H9 (cell line): ENCODE results near the gene CD27. TPM values are rescaled to one million over a fixed set of nuclear protein-coding genes. Genes with fewer than 3 reads are reported as not detected.

ENCODE experiments used
- DNase-seq: peaks from one replicate; pipeline ENCODE4 v3.0.0-alpha.2; 2017
- H2AFZ ChIP-seq: one replicate; pipeline ENCODE4 v1.6.1; 2013; ENCODE audit warnings: mild to moderate bottlenecking, low read length, control low read depth, moderate library complexity
- H2AK5ac ChIP-seq: 2 replicates; pipeline ENCODE4 v1.6.1; 2013; ENCODE audit warnings: low read length, control low read depth, mixed read lengths; ENCODE audit not compliant: insufficient read length
- H2BK120ac ChIP-seq: one replicate; pipeline ENCODE4 v1.6.1; 2013; ENCODE audit warnings: low read depth, mild to moderate bottlenecking, low read length, control low read depth, inconsistent platforms; ENCODE audit not compliant: poor library complexity, severe bottlenecking
- H2BK12ac ChIP-seq: 2 replicates; pipeline ENCODE4 v1.6.1; 2013; ENCODE audit warnings: low read length, control low read depth, mixed read lengths, low read depth; ENCODE audit not compliant: insufficient read length
- H2BK15ac ChIP-seq: 2 replicates; pipeline ENCODE4 v1.6.1; 2013; ENCODE audit warnings: low read depth, low read length, control low read depth
- H2BK20ac ChIP-seq: one replicate; pipeline ENCODE4 v1.6.1; 2013; ENCODE audit warnings: low read depth, mild to moderate bottlenecking, low read length, control low read depth, inconsistent platforms; ENCODE audit not compliant: poor library complexity, severe bottlenecking
- H2BK5ac ChIP-seq: 2 replicates; pipeline ENCODE4 v1.6.1; 2013; ENCODE audit warnings: low read length, control low read depth, mixed read lengths; ENCODE audit not compliant: insufficient read length
- H3K14ac ChIP-seq: 2 replicates; pipeline ENCODE4 v1.6.1; 2013; ENCODE audit warnings: low read length, control low read depth; ENCODE audit not compliant: insufficient read depth
- H3K18ac ChIP-seq: 2 replicates; pipeline ENCODE4 v1.6.1; 2013; ENCODE audit warnings: low read depth, mild to moderate bottlenecking, mixed read lengths, low read length, control low read depth; ENCODE audit not compliant: insufficient read length
- H3K23ac ChIP-seq: 2 replicates; pipeline ENCODE4 v1.6.1; 2013; ENCODE audit warnings: low read length, control low read depth, mixed read lengths, low read depth; ENCODE audit not compliant: insufficient read length
- H3K23me2 ChIP-seq: 2 replicates; pipeline ENCODE4 v1.6.1; 2013; ENCODE audit warnings: low read depth, mild to moderate bottlenecking, mixed read lengths, low read length, control low read depth; ENCODE audit not compliant: insufficient read length, poor library complexity, severe bottlenecking
- H3K27ac ChIP-seq: 2 replicates; pipeline ENCODE4 v1.5.1; 2013; ENCODE audit warnings: low read length, control low read depth, mixed read lengths, low read depth; ENCODE audit not compliant: insufficient read length
- H3K27me3 ChIP-seq: 2 replicates; pipeline ENCODE4 v1.6.1; 2013; ENCODE audit warnings: low read length, control low read depth, inconsistent platforms; ENCODE audit not compliant: insufficient read depth
- H3K4ac ChIP-seq: 2 replicates; pipeline ENCODE4 v1.6.1; 2013; ENCODE audit warnings: low read depth, mild to moderate bottlenecking, control low read depth, inconsistent platforms, low read length, moderate library complexity
- H3K4me1 ChIP-seq: 2 replicates; pipeline ENCODE4 v1.6.1; 2013; ENCODE audit warnings: low read length, control low read depth, inconsistent platforms; ENCODE audit not compliant: insufficient read depth
- H3K4me2 ChIP-seq: 2 replicates; pipeline ENCODE4 v1.6.1; 2013; ENCODE audit warnings: low read length, control low read depth, mixed read lengths; ENCODE audit not compliant: insufficient read length, insufficient read depth
- H3K56ac ChIP-seq: 2 replicates; pipeline ENCODE4 v1.6.1; 2013; ENCODE audit warnings: low read depth, mild to moderate bottlenecking, mixed read lengths, low read length, control low read depth; ENCODE audit not compliant: insufficient read length
- H3K79me1 ChIP-seq: 2 replicates; pipeline ENCODE4 v1.6.1; 2013; ENCODE audit warnings: low read depth, mild to moderate bottlenecking, moderate library complexity, low read length, control low read depth, inconsistent platforms; ENCODE audit not compliant: insufficient read depth, poor library complexity, severe bottlenecking
- H3K79me2 ChIP-seq: 2 replicates; pipeline ENCODE4 v1.6.1; 2013; ENCODE audit warnings: low read length, control low read depth, inconsistent platforms; ENCODE audit not compliant: insufficient read depth
- H3K9ac ChIP-seq: 2 replicates; pipeline ENCODE4 v1.6.1; 2013; ENCODE audit warnings: low read length, control low read depth, mixed read lengths; ENCODE audit not compliant: insufficient read length; ENCODE audit errors: extremely low read depth
- H3K9me3 ChIP-seq: one replicate; pipeline ENCODE4 v1.6.1; 2013; ENCODE audit warnings: low read depth, low read length, inconsistent platforms; ENCODE audit not compliant: control insufficient read depth
- H3T11ph ChIP-seq: one replicate; pipeline ENCODE4 v1.6.1; 2013; ENCODE audit warnings: mild to moderate bottlenecking, low read length, control low read depth, inconsistent platforms
- H4K20me1 ChIP-seq: one replicate; pipeline ENCODE4 v1.6.1; 2013; ENCODE audit not compliant: control insufficient read depth, insufficient read length, insufficient read depth
- H4K5ac ChIP-seq: 2 replicates; pipeline ENCODE4 v1.6.1; 2013; ENCODE audit warnings: low read depth, mild to moderate bottlenecking, mixed read lengths, low read length, control low read depth; ENCODE audit not compliant: insufficient read length
- H4K8ac ChIP-seq: replicated peaks from 2 replicates; pipeline ENCODE4 v1.6.1; 2013; ENCODE audit warnings: low read length, control low read depth, mixed read lengths, low read depth; ENCODE audit not compliant: insufficient read length
- H4K91ac ChIP-seq: 2 replicates; pipeline ENCODE4 v1.6.1; 2013; ENCODE audit warnings: low read depth, mild to moderate bottlenecking, moderate library complexity, mixed read lengths, low read length, control low read depth; ENCODE audit not compliant: insufficient read length
- H3K27ac Mint-ChIP-seq, 3 experiments: 2 replicates in 2 of 3; 3 replicates in 1 of 3; pipeline ENCODE4 v1.8.0; 2020 to 2021; ENCODE audit warnings: mixed read lengths in 3 of 3, mild to moderate bottlenecking in 1 of 3, moderate library complexity in 1 of 3
- H3K27me3 Mint-ChIP-seq: 2 replicates; pipeline ENCODE4 v1.8.0; 2021; ENCODE audit warnings: low read depth, mild to moderate bottlenecking, moderate library complexity, mixed read lengths
- H3K36me3 Mint-ChIP-seq, 3 experiments: 2 replicates in 2 of 3; 3 replicates in 1 of 3; pipeline ENCODE4 v1.8.0; 2020 to 2021; ENCODE audit warnings: low read depth in 3 of 3, mixed read lengths in 3 of 3; ENCODE audit not compliant: insufficient read depth in 1 of 3
- H3K4me1 Mint-ChIP-seq, 2 experiments: 2 replicates each; pipeline ENCODE4 v1.8.0; 2020; ENCODE audit warnings: mixed read lengths in 2 of 2
- H3K4me3 Mint-ChIP-seq, 2 experiments: 2 replicates in 1 of 2; 3 replicates in 1 of 2; pipeline ENCODE4 v1.8.0; 2020 to 2021; ENCODE audit warnings: mild to moderate bottlenecking in 2 of 2, mixed read lengths in 2 of 2, moderate library complexity in 1 of 2
- H3K9me3 Mint-ChIP-seq, 2 experiments: 2 replicates in 1 of 2; 3 replicates in 1 of 2; pipeline ENCODE4 v1.8.0; 2020; ENCODE audit warnings: mild to moderate bottlenecking in 2 of 2, mixed read lengths in 2 of 2, moderate library complexity in 1 of 2
- CTCF ChIP-seq: fragments of 200-600 bp; sonication (generic); conservative IDR thresholded peaks from 3 replicates; pipeline ENCODE4 v1.8.0; 2021; ENCODE audit warnings: antibody characterized with exemption, mild to moderate bottlenecking
- WGBS: extraction: QIAGEN DNeasy Blood & Tissue Kit; methylation state at CpG from one replicate; pipeline ENCODE4 v1.1.7; 2013; ENCODE audit warnings: missing lambda C conversion rate, low lambda C conversion rate, mixed read lengths; ENCODE audit not compliant: insufficient read length; ENCODE audit errors: extremely low coverage; 5-methylcytosine and 5-hydroxymethylcytosine counted together
- total RNA-seq: library from RNA; stranded (reverse); gene quantifications from 2 replicates; pipeline ENCODE4 v1.2.1, GENCODE V29; 2021

The CD27 gene
- total RNA-seq, 1 experiment from 2014 or later, result 0.37 TPM

GRCh38 chr12:6463858-6464257, 19.1 kb downstream of the CD27 start:
- no peaks in the 10 kb centered on the region; the same call in 1 of the 2 replicates for H3K79me2 ChIP-seq
- no peak overlapping the region for H3K4me2 ChIP-seq
- no peak overlapping the region for H2BK20ac ChIP-seq
- Mint-ChIP-seq H3K4me3 (no peak overlapping the region), H3K9me3 (no peaks in the 10 kb centered on the region), H3K27me3 (no peaks in the 10 kb centered on the region), H3K36me3 (peaks cover 33 to 82% (median 62%) of the 10 kb centered on the region in 3 experiments), H3K27ac (0 out of 7 replicates have a peak overlapping the region, but pooled peaks of 1 of the 3 experiments have one; percentile 37), H3K4me1 (peaks cover 2 to 14% of the 10 kb centered on the region in 2 experiments)
- no peak overlapping the region for H2BK12ac ChIP-seq
- H3K4me1 ChIP-seq, result no peaks in the 10 kb centered on the region
- H3K9ac ChIP-seq, result no peak overlapping the region
- H3K27ac ChIP-seq, result no peak overlapping the region
- H3K14ac ChIP-seq, result no peak overlapping the region
- H4K5ac ChIP-seq, result no peak overlapping the region
- no peaks in the 10 kb centered on the region for H3K9me3 ChIP-seq
- H3K79me1 ChIP-seq, result no peaks in the 10 kb centered on the region
- H2BK120ac ChIP-seq, result no peak overlapping the region
- H3K18ac ChIP-seq, result no peak overlapping the region
- DNase-seq, result no peak
- no peak overlapping the region for H2AK5ac ChIP-seq
- no peaks in the 10 kb centered on the region for H4K20me1 ChIP-seq
- no peak overlapping the region for H2AFZ ChIP-seq
- H3K4ac ChIP-seq, result no peak overlapping the region
- no peak overlapping the region for H2BK5ac ChIP-seq
- no peak overlapping the region for H3K23ac ChIP-seq
- no peaks in the 10 kb centered on the region for H3K27me3 ChIP-seq
- H2BK15ac ChIP-seq, result no peak overlapping the region
- H3K23me2 ChIP-seq, result no peaks in the 10 kb centered on the region
- WGBS, result no CpG with 5 or more reads among the region's 6 CpGs
- no peak overlapping the region for H4K8ac ChIP-seq
- no peak overlapping the region for H3K56ac ChIP-seq
- H3T11ph ChIP-seq, result no peak overlapping the region
- TF ChIP-seq CTCF, result no peak
- H4K91ac ChIP-seq, result no peak overlapping the region
